GM10266 (cell line): ENCODE measurements around the gene DRC7.

Experiments used
- DNase-seq: peaks from one replicate; pipeline ENCODE4 v3.0.0; 2012; ENCODE audit errors: extremely low spot score
- CTCF ChIP-seq: IDR thresholded peaks from 2 replicates; pipeline ENCODE4 v1.5.1; 2012; ENCODE audit warnings: mild to moderate bottlenecking, low read depth; ENCODE audit not compliant: control insufficient read depth, insufficient read depth; ENCODE audit errors: missing control alignments

The DRC7 gene

DNA sequence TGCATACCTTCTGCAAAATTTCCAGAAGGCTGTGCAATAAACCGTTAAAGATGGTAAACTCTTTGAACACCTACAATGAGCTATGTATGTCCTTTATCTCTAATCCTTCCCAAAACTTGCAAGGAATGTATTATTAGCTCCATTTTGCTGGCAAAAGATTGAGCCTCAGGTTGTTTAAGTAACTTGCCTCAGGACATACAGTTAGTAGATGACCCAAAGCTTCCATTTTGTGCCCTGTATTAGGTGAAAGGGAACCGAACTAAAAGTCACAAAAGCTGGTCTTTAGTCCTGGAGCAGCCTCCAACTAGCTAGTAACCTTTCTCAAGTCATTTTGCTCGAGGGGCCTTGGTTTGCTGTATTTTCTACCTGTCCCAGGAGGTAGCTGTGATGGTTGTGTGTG lies 22.2 kb upstream of the DRC7 start:
- TF ChIP-seq CTCF: no peak
- DNase-seq: no peak

GRCh38 chr16:57672824-57673223 lies 21.8 kb upstream of the DRC7 start:
- DNase-seq: no peak
- TF ChIP-seq CTCF: no peak

DNA sequence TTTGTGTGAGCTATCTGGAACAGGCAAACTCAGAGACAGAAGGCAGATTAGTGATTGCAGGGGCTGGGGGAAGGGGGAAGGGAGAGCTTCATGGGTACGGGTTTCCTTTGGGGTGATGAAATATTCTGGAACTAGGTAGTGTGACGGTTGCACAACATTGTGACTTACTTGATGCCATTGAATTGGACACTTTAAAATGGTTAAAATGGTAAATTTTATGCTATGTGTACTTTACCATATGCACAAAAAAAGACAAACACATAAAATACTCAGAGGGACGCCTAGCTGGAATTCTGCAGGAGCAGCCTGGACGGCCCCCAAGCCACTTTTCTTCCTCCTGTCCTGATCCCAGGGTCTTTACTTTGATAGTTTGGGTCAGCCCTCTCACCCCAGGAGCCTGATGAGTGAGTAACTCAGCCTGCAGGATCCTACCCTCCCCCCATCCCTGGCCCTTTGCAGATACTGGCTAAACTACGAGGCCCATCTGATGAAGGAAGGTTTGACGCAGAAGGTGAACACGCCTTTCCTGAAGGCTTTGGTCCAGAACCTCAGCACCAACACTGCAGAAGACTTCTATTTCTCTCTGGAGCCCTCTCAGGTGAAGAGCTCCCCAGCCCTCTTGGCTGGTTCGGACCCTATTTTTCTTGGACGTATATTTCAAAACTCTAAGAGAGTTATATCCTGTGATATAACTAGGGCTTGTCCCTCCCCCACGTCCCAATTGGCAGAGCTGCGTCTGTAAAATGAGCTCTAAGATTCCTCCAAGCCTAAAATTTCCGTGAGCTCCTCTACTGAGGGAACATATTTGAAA lies 18.7 kb upstream of the DRC7 start:
- no peak for TF ChIP-seq CTCF
- no peak for DNase-seq

- TF ChIP-seq CTCF: no peak
- no peak for DNase-seq
Measured at GRCh38 chr16:57676553-57677085, 18.0 kb upstream of the DRC7 start.

DNA sequence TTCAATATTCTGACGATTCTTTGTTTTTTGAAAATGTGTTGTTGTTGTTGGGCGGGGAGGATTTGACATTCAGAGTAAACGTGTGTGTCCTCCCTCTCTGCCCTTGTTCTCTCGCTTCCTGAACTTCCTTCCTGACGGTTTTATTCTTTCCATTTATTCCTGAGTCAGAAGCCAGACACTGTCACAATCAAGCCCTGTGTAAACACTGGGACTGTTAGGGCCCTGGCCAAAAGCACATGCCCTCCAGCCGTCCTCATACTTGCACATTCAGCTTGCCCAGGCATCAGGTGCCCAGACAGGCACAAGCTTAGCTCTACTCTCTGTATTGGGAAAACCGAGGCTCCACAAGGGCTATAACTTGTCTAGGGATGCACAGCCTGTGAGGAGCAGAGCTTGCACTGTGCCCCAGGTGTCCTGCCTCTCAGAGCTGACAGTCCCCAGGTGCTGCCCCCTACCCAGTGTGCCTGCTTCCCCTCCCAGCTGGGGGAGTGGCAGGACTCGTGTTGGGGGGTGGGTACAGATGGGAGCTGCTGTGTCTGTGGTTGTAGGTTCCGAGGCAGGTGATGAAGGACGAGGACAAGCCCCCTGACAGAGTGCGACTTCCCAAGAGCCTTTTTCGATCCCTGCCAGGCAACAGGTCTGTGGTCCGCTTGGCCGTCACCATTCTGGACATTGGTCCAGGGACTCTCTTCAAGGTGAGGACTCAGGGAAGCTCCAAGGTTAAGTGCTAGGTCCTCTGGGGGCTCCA lies 16.8 kb upstream of the DRC7 start:
- TF ChIP-seq CTCF: no peak
- no peak for DNase-seq

GRCh38 chr16:57679016-57679415 lies 15.6 kb upstream of the DRC7 start:
- no peak for DNase-seq
- no peak for TF ChIP-seq CTCF
